Body of pancreas (tissue), 4 donors: Measurements from ENCODE around the gene RC3H2.

Source experiments
- CTCF ChIP-seq, 7 experiments: fragments of 450-650 bp in 4 of 7; fragments of 200-600 bp in 3 of 7; sonication (generic) in 3 of 7; IDR thresholded peaks; one replicate each; pipeline ENCODE4 v1.5.1; 2016 to 2019; ENCODE audit warnings: antibody characterized with exemption in 7 of 7
- POLR2A ChIP-seq, 3 donors: fragments of 450-650 bp; IDR thresholded peaks; one replicate each; pipeline ENCODE4 v1.6.1; 2016; ENCODE audit warnings: antibody characterized with exemption in 3 of 3, mild to moderate bottlenecking in 2 of 3

- TF ChIP-seq CTCF (IDR thresholded peaks at IDR 0.05), result no peak
- no peak for TF ChIP-seq POLR2A (IDR thresholded peaks at IDR 0.05)
Observed at GRCh38 chr9:122822056-122822455, 83.1 kb downstream of the RC3H2 start.
